HEK293 (cell line): Measurements from ENCODE around the gene SSBP1.
A peak's percentile ranks its signal among the peaks of the same experiment; 100 is the strongest.

Experiments used
- CTCF ChIA-PET: fragments of 350-600 bp; formaldehyde crosslinking; extraction: SDS; loops from one replicate; lab custom pipeline; 2021; ENCODE audit warnings: antibody characterized with exemption; lab: Yijun Ruan, JAX
- POLR2A ChIA-PET: fragments of 300-600 bp; formaldehyde crosslinking; extraction: SDS; loops from one replicate; lab custom pipeline; 2020; ENCODE audit warnings: antibody characterized with exemption, inconsistent platforms; lab: Yijun Ruan, JAX
- H3K27ac ChIP-seq: fragments of 200-500 bp; sonication (Bioruptor generic); 2 replicates; pipeline ENCODE4 v1.5.1; 2014; ENCODE audit warnings: low read depth, low read length, control low read depth, inconsistent platforms; ENCODE audit errors: extremely low read depth
- H3K36me3 ChIP-seq, 2 experiments: fragments of 200-500 bp in 1 of 2; sonication (Bioruptor generic) in 1 of 2; 1 replicate in 1 of 2; 2 replicates in 1 of 2; pipeline ENCODE4 v1.5.1; 2014 to 2017; ENCODE audit warnings: inconsistent platforms in 2 of 2, low read length in 2 of 2; ENCODE audit not compliant: control insufficient read depth in 2 of 2, insufficient read depth in 1 of 2
- H3K4me1 ChIP-seq: fragments of 200-500 bp; sonication (Bioruptor generic); 2 replicates; pipeline ENCODE4 v1.5.1; 2014; ENCODE audit warnings: mild to moderate bottlenecking, low read length, inconsistent platforms; ENCODE audit not compliant: control insufficient read depth, insufficient read depth
- H3K4me3 ChIP-seq: 2 replicates; pipeline ENCODE4 v1.5.1; 2011; ENCODE audit warnings: low read depth, mild to moderate bottlenecking, control low read depth, low read length, moderate library complexity
- H3K9me3 ChIP-seq: fragments of 200-500 bp; sonication (Bioruptor generic); 2 replicates; pipeline ENCODE4 v1.5.1; 2014; ENCODE audit warnings: low read depth, low read length, inconsistent platforms; ENCODE audit not compliant: control insufficient read depth, insufficient read depth
- EGR2 ChIP-seq: fragments of 450-650 bp; formaldehyde crosslinking; IDR thresholded peaks from 2 replicates; pipeline ENCODE4 v1.5.1; 2016; ENCODE audit warnings: low read depth, missing biosample characterization, missing genetic modification characterization
- PRDM1 ChIP-seq: fragments of 450-650 bp; formaldehyde crosslinking; IDR thresholded peaks from 2 replicates; pipeline ENCODE4; 2016; ENCODE audit warnings: missing biosample characterization, missing genetic modification characterization
- SP2 ChIP-seq: fragments of 450-650 bp; formaldehyde crosslinking; IDR thresholded peaks from 2 replicates; pipeline ENCODE4 v1.5.1; 2016; ENCODE audit warnings: missing biosample characterization, missing genetic modification characterization
- ZBTB17 ChIP-seq: fragments of 450-650 bp; formaldehyde crosslinking; IDR thresholded peaks from 2 replicates; pipeline ENCODE4 v1.5.1; 2016; ENCODE audit warnings: missing biosample characterization, missing genetic modification characterization
- ZFHX2 ChIP-seq: fragments of 450-650 bp; formaldehyde crosslinking; conservative IDR thresholded peaks from 2 replicates; pipeline ENCODE4 v1.5.1; 2016; ENCODE audit warnings: missing biosample characterization, missing genetic modification characterization
- ZNF16 ChIP-seq: fragments of 450-650 bp; formaldehyde crosslinking; IDR thresholded peaks from 2 replicates; pipeline ENCODE4 v1.5.1; 2016; ENCODE audit warnings: low read depth, missing biosample characterization, missing genetic modification characterization
- ZNF366 ChIP-seq: fragments of 450-650 bp; formaldehyde crosslinking; conservative IDR thresholded peaks from 2 replicates; pipeline ENCODE4 v1.5.1; 2016; ENCODE audit warnings: missing biosample characterization, missing genetic modification characterization
- ZNF544 ChIP-seq: fragments of 450-650 bp; formaldehyde crosslinking; IDR thresholded peaks from 2 replicates; pipeline ENCODE4 v1.5.0; 2017; ENCODE audit warnings: missing biosample characterization, missing genetic modification characterization
- ZNF561 ChIP-seq: fragments of 450-650 bp; IDR thresholded peaks from 2 replicates; pipeline ENCODE4 v1.5.1; 2018; ENCODE audit warnings: missing biosample characterization, missing genetic modification characterization, borderline replicate concordance
- ZNF701 ChIP-seq: fragments of 450-650 bp; formaldehyde crosslinking; IDR thresholded peaks from 2 replicates; pipeline ENCODE4 v1.5.1; 2016; ENCODE audit warnings: missing biosample characterization, missing genetic modification characterization
- ZNF747 ChIP-seq: fragments of 450-650 bp; formaldehyde crosslinking; IDR thresholded peaks from 2 replicates; pipeline ENCODE4 v1.5.1; 2016; ENCODE audit warnings: missing biosample characterization, missing genetic modification characterization
- TF ChIP-seq, protein P1 (sequence below): fragments of 450-650 bp; formaldehyde crosslinking; IDR thresholded peaks from 2 replicates; pipeline ENCODE4 v1.5.1; 2017; ENCODE audit warnings: missing biosample characterization, missing genetic modification characterization
- TF ChIP-seq, protein P2 (sequence below): fragments of 450-650 bp; formaldehyde crosslinking; IDR thresholded peaks from 2 replicates; pipeline ENCODE4 v1.5.1; 2016; ENCODE audit warnings: missing biosample characterization, missing genetic modification characterization
- TF ChIP-seq, protein P3 (sequence below): fragments of 450-650 bp; formaldehyde crosslinking; IDR thresholded peaks from 2 replicates; pipeline ENCODE4 v1.5.1; 2017; ENCODE audit warnings: missing biosample characterization, missing genetic modification characterization
- TF ChIP-seq, protein P4 (sequence below): fragments of 450-650 bp; formaldehyde crosslinking; IDR thresholded peaks from 2 replicates; pipeline ENCODE4 v1.5.1; 2017; ENCODE audit warnings: missing biosample characterization, missing genetic modification characterization

Gene SSBP1

DNA sequence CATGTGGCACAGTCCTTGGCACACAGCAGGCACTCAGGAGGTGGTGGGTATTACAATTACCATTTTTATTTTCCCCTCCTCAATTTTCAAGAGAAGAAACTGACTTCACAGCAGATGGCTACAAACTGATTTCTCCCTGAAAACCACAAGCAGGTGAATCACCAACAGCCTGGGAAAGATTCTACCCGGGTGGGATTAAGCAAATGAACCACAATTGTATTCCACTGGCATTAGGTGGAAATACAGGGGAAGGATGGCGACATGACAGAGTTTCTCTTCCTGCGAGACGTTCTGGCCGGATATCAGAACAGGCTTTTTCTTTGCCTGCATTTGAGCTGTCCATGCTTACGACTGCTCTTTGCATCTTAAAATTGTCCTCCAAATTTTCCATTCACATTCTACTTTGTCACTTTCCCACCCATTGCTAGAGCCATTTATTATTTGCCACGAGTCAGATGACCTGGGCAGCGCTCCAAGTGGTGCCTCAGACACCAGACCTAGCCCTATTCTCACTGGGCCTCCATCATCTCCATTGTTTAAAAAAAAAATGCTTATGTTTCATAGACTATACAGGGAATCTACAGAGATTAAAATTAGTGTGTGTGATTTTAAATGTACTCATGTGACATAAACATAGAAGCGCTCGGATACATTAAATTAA lies 40.8 kb upstream of the SSBP1 start:
- Histone ChIP-seq H3K4me1 (peaks cover 8% of the 10 kb centered on the region), H3K4me3 (no peak overlapping the region), H3K9me3 (no peaks in the 10 kb centered on the region), H3K36me3 (no peaks in the 10 kb centered on the region), H3K27ac (no peak overlapping the region)
- POLR2A ChIA-PET = interaction anchor here (0.7 kb wide), 1 partner anchor 41 kb away, joined by 3 read pairs; the partner anchor contains the start of gene SSBP1
- CTCF ChIA-PET = no interaction called here
- TF ChIP-seq, protein P1, sequence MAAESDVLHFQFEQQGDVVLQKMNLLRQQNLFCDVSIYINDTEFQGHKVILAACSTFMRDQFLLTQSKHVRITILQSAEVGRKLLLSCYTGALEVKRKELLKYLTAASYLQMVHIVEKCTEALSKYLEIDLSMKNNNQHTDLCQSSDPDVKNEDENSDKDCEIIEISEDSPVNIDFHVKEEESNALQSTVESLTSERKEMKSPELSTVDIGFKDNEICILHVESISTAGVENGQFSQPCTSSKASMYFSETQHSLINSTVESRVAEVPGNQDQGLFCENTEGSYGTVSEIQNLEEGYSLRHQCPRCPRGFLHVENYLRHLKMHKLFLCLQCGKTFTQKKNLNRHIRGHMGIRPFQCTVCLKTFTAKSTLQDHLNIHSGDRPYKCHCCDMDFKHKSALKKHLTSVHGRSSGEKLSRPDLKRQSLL (tag by site-specific recombination) = peak; percentile 79
- no peak for TF ChIP-seq ZNF701 (tag by site-specific recombination)
- TF ChIP-seq, protein P2, sequence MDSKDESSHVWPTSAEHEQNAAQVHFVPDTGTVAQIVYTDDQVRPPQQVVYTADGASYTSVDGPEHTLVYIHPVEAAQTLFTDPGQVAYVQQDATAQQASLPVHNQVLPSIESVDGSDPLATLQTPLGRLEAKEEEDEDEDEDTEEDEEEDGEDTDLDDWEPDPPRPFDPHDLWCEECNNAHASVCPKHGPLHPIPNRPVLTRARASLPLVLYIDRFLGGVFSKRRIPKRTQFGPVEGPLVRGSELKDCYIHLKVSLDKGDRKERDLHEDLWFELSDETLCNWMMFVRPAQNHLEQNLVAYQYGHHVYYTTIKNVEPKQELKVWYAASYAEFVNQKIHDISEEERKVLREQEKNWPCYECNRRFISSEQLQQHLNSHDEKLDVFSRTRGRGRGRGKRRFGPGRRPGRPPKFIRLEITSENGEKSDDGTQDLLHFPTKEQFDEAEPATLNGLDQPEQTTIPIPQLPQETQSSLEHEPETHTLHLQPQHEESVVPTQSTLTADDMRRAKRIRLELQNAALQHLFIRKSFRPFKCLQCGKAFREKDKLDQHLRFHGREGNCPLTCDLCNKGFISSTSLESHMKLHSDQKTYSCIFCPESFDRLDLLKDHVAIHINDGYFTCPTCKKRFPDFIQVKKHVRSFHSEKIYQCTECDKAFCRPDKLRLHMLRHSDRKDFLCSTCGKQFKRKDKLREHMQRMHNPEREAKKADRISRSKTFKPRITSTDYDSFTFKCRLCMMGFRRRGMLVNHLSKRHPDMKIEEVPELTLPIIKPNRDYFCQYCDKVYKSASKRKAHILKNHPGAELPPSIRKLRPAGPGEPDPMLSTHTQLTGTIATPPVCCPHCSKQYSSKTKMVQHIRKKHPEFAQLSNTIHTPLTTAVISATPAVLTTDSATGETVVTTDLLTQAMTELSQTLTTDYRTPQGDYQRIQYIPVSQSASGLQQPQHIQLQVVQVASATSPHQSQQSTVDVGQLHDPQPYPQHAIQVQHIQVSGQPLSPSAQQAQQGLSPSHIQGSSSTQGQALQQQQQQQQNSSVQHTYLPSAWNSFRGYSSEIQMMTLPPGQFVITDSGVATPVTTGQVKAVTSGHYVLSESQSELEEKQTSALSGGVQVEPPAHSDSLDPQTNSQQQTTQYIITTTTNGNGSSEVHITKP (tag by site-specific recombination) = 0 out of 2 replicates have a peak, but pooled peaks have one; percentile 9
- TF ChIP-seq SP2 = no peak

DNA sequence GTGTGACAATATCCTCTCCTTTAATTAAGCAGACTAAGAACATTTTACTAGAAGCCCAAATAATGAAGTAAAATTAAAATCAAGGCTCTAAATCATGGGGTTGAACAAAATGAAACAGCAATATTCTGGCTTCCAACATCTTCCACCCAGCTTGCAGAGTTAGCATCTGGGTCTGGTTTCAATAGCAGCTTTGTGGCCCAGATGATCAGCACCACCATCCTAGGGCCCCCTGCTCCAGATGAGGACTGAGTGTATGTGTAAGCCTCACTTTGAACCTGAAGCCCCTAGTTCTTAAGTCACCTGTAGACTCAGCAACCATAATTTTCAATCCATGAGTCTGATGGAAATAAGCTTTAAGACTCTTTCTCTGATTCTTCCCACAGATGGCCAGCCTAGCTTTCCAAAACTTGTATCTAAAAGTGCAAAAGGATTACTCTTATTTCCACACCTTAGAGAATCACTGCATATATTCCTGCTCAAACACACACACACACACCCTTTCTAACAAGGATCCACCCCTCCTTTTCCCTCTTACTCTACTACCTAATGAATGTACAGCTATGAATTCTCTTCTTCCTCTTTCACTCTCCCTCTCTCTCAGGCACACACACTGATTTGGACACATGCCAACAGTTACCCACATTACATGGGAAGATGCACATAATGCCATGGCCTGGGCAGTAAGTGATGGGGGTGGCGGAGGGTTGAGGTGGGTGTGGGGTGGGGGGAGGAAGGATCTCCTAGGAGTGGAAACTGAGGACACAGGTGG lies 39.7 kb upstream of the SSBP1 start:
- no peak for TF ChIP-seq ZNF16 (tag by site-specific recombination)
- peak; percentile 95 for TF ChIP-seq PRDM1 (tag by site-specific recombination)
- TF ChIP-seq ZNF366 (tag by site-specific recombination) = peak; percentile 65
- TF ChIP-seq ZBTB17 (tag by site-specific recombination) = peak; percentile 61
- peak; percentile 52 for TF ChIP-seq EGR2
- TF ChIP-seq, protein P3, sequence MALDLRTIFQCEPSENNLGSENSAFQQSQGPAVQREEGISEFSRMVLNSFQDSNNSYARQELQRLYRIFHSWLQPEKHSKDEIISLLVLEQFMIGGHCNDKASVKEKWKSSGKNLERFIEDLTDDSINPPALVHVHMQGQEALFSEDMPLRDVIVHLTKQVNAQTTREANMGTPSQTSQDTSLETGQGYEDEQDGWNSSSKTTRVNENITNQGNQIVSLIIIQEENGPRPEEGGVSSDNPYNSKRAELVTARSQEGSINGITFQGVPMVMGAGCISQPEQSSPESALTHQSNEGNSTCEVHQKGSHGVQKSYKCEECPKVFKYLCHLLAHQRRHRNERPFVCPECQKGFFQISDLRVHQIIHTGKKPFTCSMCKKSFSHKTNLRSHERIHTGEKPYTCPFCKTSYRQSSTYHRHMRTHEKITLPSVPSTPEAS (tag by site-specific recombination) = peak; percentile 51; the same call in 1 of the 2 replicates
- TF ChIP-seq, protein P4, sequence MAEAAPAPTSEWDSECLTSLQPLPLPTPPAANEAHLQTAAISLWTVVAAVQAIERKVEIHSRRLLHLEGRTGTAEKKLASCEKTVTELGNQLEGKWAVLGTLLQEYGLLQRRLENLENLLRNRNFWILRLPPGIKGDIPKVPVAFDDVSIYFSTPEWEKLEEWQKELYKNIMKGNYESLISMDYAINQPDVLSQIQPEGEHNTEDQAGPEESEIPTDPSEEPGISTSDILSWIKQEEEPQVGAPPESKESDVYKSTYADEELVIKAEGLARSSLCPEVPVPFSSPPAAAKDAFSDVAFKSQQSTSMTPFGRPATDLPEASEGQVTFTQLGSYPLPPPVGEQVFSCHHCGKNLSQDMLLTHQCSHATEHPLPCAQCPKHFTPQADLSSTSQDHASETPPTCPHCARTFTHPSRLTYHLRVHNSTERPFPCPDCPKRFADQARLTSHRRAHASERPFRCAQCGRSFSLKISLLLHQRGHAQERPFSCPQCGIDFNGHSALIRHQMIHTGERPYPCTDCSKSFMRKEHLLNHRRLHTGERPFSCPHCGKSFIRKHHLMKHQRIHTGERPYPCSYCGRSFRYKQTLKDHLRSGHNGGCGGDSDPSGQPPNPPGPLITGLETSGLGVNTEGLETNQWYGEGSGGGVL (tag by site-specific recombination) = peak; percentile 42; the same call in 1 of the 2 replicates
- TF ChIP-seq ZNF561 (tag by site-specific recombination) = no peak
- no peak for TF ChIP-seq ZNF544 (tag by site-specific recombination)
- peak; percentile 55 for TF ChIP-seq ZFHX2 (tag by site-specific recombination)
- no peak for TF ChIP-seq ZNF747 (tag by site-specific recombination)
- POLR2A ChIA-PET = interaction anchor here (0.7 kb wide), 1 partner anchor 40 kb away, joined by 3 read pairs; the partner anchor contains the start of gene SSBP1
- Histone ChIP-seq H3K9me3 (no peaks in the 10 kb centered on the region), H3K4me1 (peaks cover 8% of the 10 kb centered on the region), H3K4me3 (no peak overlapping the region), H3K36me3 (no peaks in the 10 kb centered on the region), H3K27ac (no peak overlapping the region)
- CTCF ChIA-PET = interaction anchor here (1.4 kb wide), 1 partner anchor 50 kb away, joined by 3 read pairs; no protein-coding TSS in a partner anchor
